ENCODE data around the gene ZFX.

DNA sequence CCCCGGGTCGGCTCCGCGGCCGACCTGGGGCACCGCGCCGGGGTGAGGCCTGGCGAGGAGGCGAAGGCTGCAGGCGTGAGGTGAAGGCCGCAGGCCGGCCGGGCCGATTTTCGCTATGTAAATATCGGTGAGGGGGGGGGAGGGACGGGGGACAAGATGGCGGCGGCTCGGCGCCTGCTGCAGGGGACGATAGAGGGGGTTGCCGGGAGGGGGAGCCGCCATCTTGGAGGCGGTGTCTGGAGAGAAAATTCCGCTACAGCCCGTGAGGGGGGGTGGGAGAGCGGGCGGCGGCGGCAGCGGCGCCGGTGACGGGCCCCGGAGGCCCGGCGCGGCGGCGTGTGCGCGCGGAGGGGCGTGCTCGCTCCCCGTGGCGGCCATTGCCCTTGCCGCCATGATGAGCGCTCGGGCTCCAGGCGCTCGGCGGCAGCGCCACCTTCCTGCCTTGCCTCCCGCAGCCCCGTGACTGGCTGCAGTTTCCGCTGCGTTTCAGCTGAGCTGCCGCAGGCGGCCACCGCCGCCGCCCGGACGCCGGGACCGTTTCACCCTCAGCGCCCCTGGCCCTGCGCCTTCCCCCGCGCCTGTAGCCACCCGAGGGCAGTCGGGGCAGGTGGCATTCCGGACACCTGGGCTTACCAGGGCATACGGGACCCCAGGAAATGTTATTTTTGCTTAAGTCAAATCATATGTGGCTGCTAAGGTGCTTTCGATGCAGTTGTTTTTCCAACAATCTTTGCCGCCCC lies 692 bp downstream of the ZFX start:
- peak in 1 of 2 donors; percentile 60 for TF ChIP-seq POLR2A (IDR thresholded peaks at IDR 0.05)
- TF ChIP-seq, protein P1, sequence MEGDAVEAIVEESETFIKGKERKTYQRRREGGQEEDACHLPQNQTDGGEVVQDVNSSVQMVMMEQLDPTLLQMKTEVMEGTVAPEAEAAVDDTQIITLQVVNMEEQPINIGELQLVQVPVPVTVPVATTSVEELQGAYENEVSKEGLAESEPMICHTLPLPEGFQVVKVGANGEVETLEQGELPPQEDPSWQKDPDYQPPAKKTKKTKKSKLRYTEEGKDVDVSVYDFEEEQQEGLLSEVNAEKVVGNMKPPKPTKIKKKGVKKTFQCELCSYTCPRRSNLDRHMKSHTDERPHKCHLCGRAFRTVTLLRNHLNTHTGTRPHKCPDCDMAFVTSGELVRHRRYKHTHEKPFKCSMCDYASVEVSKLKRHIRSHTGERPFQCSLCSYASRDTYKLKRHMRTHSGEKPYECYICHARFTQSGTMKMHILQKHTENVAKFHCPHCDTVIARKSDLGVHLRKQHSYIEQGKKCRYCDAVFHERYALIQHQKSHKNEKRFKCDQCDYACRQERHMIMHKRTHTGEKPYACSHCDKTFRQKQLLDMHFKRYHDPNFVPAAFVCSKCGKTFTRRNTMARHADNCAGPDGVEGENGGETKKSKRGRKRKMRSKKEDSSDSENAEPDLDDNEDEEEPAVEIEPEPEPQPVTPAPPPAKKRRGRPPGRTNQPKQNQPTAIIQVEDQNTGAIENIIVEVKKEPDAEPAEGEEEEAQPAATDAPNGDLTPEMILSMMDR (IDR thresholded peaks at IDR 0.05): peak in 4 of 6 experiments; percentile 16 to 53 (median 42)

All from thyroid gland (tissue), 4 donors.